Measurements from ENCODE around the gene BMP6.

The BMP6 gene

DNA sequence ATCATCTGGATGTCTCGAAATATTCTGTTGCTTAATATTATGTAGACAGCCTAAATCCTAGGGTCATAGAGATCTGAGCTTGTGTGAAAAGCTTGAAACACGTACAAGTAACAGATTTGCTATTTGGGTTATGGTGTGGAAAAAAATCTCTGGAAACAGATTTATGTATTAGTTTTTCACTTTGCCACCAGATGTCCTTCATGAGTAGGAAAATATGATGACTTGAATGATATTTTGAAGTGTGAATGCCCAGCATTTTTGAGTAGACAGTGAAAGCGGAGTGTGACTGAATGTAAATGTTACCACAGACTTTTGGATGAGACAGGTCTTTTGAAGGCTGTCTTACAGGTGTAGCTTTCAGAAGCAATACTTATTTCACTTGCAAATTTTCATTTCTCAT lies 4.2 kb upstream of the BMP6 start:
- DNase-seq = peak in 1 of 2 donors; percentile 21

GRCh38 chr6:7723041-7723447 lies 2.9 kb upstream of the BMP6 start:
- DNase-seq = peak; percentile 26 to 35

- no peak for DNase-seq
These were observed 2.3 kb upstream of the BMP6 start for GRCh38 chr6:7723554-7723953.

- DNase-seq = no peak
These were observed 487 bp upstream of the BMP6 start for GRCh38 chr6:7725412-7725811.

GRCh38 chr6:7726416-7727085 lies 652 bp downstream of the BMP6 start:
- DNase-seq = no peak

DNA sequence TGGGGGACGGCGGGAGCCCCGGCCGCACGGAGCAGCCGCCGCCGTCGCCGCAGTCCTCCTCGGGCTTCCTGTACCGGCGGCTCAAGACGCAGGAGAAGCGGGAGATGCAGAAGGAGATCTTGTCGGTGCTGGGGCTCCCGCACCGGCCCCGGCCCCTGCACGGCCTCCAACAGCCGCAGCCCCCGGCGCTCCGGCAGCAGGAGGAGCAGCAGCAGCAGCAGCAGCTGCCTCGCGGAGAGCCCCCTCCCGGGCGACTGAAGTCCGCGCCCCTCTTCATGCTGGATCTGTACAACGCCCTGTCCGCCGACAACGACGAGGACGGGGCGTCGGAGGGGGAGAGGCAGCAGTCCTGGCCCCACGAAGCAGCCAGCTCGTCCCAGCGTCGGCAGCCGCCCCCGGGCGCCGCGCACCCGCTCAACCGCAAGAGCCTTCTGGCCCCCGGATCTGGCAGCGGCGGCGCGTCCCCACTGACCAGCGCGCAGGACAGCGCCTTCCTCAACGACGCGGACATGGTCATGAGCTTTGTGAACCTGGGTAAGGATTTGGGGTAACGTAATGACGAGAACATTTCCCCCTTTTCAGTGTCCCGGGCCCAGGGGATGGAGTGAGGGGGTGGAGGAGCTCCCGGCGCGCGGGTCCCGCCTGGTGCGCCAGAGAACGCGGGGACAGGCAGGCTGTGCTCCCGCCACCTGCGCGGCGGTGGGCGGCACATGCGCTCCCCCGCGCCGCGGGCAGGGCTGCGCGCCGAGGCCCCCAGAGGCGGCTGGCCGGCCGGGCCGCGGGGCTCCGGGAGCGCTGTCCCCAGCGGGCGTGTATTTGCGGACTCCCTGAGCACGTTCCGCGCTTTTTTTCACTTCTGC lies 1.4 kb downstream of the BMP6 start:
- DNase-seq = no peak

- DNase-seq = no peak
These were observed 2.3 kb downstream of the BMP6 start for GRCh38 chr6:7727946-7728854.

GRCh38 chr6:7728855-7729590 lies 3.1 kb downstream of the BMP6 start:
- no peak for DNase-seq

DNA sequence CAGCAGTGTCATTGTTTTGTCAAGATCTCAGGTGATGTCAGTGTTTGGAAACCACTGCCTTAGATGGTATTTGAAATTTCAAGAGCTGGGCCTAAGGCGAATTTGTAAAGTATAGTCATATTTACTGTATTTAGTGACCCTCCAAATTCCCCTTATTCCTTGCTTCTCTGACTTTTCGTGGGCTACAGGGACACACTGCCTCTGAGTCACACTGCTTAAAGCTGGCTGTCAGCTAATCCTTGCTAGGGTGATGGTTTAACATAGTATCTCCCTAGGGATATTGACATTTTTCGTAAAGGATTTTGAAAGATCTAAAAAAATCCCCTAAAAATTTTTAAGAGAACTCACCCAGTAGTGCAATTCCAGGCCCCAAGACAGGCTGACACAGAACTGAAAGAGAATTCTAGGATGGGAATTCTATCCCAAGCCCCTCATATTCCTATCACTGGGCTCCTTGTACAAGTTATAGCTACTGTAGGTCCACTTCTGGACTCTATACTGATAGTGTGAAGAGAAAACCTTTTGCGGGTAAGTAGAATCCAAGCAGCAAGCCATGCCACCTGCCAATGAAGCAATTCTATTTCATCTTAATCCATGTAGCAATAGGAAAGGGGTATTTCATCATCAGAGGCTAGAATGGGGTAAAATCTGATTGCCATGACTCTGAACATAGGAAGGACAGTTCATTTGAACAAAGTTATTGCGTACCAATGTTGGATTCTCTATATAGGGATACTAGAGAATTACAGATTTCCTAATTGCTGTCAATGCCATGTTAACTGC lies 4.3 kb downstream of the BMP6 start:
- DNase-seq = no peak

DNA sequence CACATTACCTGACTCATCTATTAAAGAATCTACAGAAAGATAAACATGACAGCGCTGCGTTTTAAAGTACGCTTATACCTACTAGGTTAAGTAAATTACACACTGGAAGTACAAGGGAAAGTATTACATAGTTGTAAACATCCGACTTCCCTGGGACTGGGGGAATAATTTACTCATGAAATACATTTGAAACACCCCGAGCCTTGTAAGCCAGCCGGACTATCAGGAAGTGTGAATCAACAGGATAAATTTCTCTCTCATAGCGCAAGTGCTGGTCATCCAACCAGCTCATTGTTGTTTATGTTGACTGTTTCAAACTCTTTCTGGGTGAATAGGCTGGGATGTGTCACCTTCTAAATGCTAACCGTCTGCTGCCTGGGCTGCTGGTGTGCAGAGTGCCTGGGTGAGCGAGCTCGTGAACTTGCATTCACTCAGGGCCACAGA lies 4.9 kb downstream of the BMP6 start:
- no peak for DNase-seq

DNA sequence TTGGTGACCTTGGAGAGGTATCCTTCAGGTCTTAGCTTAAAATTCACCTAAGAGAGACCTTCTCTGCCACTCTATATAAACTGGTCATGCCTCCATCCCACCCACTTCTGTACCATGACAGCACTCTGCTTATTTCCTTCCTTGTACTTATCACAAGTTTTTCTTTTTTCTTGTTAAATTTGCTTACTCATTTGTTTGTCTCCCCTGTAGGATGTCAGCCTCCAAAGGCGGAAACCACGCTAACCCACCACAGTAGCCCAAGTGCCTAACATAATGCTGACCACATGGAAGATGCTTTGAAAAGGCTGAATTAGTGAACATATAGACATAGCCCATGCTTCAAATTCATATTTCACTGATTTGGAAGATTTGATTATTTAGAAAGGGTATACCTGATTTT lies 5.4 kb downstream of the BMP6 start:
- DNase-seq = no peak

DNA sequence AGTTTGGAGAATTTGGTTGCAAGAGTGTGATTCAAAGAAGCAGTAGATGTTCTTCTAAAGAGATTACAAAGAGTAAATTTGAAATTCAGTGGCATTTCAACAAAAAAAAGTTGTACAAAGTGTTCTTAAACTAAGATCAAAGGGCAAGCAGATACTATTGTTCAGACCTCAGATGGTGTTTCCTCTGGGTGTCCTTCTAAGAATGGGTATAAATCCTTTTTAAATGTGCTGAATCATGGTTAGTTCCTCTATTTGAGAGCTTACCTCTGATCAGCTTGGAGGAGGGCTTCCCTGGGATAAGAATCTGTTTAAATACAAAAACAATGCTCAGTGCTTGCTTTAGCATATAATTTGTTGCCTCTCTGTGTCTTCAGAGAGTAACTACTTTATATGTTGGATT lies 6.3 kb downstream of the BMP6 start:
- no peak for DNase-seq

GRCh38 chr6:7734707-7735383 lies 8.9 kb downstream of the BMP6 start:
- no peak for DNase-seq

GRCh38 chr6:7737106-7737505 lies 11.2 kb downstream of the BMP6 start:
- DNase-seq = no peak

GRCh38 chr6:7737867-7738266 lies 12.0 kb downstream of the BMP6 start:
- DNase-seq = no peak

DNA sequence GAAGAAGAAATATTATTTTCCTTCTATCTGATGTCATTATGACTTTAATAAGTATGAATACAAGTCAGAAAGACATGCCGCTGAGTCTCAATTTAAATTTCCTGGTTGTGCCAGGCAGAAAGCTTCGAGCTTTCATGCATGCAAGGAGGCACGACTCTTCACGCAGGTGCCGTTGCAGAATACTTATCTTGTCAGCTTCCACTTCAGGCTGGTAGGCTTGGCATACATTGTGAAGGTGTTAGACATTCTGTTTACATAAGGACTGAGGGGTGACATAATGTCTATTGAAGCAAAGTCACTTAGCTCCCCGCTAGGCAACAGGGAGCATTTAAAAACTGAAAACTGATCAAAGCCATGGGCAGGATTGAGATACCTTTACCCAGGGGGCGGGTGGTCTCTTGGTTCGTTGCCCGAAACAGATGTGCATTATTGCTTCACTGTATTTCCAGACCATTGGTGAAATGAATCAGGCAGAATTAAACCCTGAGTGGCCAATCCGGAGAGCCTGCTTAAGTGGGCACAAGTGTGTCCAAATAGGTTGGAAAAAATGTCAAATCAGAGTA lies 16.4 kb downstream of the BMP6 start:
- DNase-seq = no peak

GRCh38 chr6:7745942-7746341 lies 20.0 kb downstream of the BMP6 start:
- DNase-seq = no peak

GRCh38 chr6:7747016-7747415 lies 21.1 kb downstream of the BMP6 start:
- DNase-seq = no peak

- DNase-seq = no peak
These were observed 21.5 kb downstream of the BMP6 start for GRCh38 chr6:7747433-7747832.

DNA sequence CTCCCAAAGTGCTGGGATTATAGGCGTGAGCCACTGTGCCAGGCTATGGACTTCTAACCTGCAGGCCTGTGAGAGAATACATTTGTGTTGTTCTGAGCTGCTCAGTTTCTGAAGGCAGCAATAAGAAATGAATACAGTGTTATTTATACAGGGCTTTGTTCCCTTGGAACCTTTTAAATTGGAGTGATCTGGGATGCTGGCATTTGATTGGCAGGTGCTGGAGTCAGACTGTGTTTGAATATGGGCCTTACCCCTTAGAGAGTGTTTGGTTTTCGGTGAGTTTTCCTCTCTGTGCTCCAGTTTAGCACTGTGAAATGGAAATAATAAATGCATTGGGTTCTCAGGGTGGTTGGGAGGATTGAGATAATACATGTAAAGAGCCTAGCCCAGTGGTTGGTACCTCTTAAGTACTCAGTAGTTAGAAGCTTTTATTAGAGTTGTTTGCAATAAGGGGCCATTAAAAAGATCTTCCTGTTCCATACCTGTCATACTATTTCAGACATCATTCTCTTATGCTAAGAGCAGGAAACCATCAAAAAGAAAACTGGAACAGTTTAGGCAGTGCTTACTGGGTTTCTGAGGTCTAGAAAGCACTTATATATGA lies 22.1 kb downstream of the BMP6 start:
- no peak for DNase-seq

All from hippocampal formation (tissue), 2 donors.